GM19239 (cell line): Measurements from ENCODE around the gene PPP4R4.

Experiments
- DNase-seq: peaks from one replicate; pipeline ENCODE4 v3.0.0; 2011; ENCODE audit warnings: low spot score; ENCODE audit not compliant: insufficient read length
- FAIRE-seq: peaks from 2 replicates; lab custom pipeline; 2011; peaks lifted over from hg19 to GRCh38; lab: Jason Lieb, UNC

PPP4R4 gene

DNA sequence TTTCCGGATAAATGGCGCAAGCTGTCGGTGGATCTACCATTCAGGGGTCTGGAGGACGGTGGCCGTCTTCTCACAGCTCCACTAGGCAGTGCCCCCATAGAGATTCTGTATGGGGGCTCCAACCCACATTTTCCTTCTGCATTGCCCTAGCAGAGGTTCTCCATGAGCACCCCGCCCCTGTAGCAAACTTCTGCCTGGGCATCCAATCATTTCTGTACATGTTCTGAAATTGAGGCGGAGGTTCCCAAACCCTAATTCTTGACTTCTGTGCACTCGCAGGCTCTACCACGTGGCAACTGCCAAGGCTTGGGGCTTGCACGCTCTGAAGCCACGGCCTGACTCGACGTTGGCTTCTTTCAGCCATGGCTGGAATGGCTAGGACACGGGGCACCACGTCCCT lies 124.0 kb downstream of the PPP4R4 start:
- no peak for DNase-seq
- FAIRE-seq, result no peak

DNA sequence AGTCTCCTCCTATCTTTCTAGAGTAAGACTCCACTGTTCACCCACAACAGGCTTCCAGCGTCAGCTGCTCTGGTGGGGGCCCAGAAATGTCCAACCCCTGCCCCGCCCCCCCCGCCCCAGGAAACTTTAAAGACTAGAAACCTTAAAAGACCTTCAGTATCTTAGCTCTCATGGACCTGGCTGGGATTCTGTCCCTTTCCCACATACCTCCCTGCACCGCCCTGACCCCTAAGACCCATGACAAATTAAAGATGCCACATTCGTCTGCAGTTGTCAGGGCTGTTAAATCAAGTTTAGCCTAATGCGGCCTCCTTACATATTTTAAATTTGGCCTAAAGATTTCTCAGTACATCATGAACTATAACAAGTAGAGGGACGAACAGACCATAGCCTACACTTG lies 129.0 kb downstream of the PPP4R4 start:
- DNase-seq (no peak), FAIRE-seq (no peak)

DNA sequence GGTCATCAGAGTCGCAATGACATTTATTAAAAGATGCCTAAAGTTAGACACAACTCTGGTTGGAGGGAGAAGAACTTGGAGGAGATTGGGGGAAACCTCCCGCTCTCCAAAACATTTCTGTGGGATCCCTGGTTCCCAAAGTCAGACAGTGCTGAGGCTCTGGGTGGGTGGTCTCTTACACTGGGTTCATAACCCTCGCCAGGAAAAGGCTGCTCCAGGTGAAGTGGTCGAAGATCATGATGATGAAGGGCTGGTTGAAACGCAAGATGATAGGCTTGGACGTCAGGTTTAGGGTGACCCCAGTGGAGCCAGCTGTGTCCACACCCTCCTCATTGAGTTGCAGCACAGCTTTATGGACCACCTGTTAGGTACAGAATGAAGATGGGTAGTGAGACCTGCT lies 130.1 kb downstream of the PPP4R4 start:
- no peak for DNase-seq
- no peak for FAIRE-seq

DNA sequence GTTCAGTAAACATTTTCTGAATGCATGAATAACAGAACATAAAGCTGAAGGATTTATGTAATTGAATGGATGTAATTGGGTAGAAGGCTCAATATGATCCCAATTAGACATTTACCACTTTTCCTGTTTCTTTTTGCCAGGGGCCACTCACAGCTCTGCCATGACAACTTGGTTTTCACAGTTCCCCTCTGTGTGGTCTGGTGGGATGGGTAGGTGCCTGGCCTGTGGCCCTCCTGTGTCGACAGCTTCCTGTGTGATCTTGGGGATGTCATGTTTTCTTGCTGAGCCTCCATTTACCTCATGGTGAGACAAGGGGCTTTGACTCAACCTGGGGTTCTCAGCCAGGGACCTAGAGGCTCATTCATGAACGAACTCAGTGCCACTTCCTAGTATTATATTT lies 131.5 kb downstream of the PPP4R4 start:
- no peak for DNase-seq
- FAIRE-seq, result no peak

DNA sequence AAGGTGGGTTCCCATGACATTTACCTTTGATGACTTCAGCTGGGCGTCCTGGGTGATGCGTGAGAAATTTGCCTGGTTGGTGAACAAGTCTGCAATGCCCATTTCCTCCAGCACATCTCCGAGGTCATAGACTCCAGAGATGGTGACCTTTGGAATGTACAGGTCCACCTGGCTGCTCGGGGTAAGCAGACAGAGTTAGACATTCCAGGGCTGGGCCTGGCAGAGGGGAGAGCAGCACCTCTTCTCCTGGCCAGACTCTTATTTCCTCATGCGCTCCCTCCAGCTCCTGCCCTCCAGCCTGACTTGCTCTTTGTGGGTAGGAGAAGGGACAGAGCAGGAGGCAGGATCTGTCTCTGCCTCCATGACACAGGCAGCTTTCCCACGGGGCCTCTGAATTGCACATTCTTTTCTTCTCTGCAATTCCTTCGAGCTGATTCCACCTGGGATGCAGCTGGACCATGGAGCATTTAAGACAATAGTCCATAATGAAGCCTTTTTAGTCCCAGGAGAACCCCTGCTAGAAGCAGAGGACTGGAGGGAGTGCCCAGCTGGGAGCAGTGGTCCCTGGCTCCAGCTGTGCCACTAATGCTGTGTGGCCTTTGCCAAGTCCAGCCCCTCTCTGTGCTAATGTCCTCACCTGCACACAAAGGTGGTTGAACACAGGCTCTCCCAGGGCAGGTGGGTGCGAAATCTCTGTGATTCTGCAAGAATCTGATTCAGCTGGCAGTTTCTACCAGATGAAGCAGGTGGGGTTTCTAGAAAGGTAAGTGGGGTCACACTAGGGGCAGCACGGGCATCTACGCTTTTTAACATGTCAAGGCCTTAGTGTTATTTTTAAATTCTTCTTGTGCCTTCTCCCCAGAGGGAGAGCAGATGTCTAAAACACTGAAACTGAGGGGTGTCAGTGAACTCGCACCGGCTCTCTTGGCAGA lies 132.2 kb downstream of the PPP4R4 start:
- DNase-seq (no peak), FAIRE-seq (no peak)

DNA sequence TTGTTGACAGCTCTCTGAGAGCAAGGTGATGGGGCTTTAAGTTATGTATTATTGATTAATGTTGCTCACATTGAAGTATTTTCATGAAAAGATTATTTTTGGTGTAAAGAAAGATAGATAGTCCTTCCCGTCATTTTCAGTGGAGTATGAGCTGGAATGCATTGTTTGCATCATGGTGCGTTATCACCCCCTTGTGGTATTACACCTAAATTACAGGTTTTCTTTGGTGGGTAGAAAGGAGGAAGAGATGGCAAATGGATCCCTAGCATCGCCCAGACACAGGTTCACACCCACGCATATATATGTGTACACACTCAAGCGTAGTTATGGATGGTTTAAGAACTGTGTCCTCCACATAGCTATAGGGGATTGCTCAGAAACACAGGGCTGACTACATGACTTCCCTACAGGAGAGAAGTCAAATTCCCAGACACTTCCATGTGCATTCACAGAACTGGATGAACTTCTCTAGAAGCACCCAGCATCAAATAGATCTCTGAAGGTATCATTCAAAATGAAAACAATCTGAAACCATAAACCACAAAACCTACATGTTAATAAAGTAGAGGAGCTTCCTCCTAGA lies 133.4 kb downstream of the PPP4R4 start:
- no peak for FAIRE-seq
- no peak for DNase-seq

DNA sequence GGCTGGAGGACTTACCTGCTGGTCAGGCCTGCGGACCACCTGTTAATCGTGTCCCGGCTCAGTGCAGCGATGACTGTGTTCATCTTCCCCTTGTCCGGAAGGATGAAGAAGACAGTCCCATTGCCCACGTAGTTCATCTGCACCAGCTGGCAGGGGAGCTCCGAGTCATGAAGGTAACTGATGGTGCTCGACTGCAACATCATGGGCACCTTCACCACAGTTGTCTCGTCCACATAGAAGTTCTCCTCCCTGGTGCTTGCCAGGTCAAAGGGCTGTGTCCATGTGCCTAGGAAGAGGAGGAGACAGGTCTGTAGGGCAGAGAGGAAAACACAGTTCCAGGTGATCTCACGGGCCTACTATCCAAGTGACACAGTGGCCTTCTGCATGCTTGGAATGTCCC lies 135.6 kb downstream of the PPP4R4 start:
- no peak for FAIRE-seq
- DNase-seq, result no peak

DNA sequence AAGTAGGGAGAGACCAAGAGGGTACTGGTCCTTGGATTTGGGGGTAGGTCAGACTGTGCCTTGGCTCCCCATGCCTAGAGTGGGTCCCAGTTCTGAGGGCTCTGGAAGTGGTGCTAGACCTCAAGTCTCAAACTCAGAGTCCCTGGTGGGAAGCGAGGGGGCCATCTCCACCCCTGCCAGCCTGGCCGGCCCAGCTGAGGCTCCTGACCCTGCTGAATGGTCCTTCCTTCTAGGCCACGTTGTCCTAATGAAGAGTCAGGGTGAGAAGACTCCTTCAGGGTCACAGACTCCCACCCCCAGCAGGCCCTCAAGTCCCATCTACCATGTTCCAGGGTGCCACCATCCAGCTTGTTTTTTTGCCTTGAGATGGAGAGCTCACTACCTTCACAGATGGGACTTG lies 136.1 kb downstream of the PPP4R4 start:
- DNase-seq (no peak), FAIRE-seq (no peak)

DNA sequence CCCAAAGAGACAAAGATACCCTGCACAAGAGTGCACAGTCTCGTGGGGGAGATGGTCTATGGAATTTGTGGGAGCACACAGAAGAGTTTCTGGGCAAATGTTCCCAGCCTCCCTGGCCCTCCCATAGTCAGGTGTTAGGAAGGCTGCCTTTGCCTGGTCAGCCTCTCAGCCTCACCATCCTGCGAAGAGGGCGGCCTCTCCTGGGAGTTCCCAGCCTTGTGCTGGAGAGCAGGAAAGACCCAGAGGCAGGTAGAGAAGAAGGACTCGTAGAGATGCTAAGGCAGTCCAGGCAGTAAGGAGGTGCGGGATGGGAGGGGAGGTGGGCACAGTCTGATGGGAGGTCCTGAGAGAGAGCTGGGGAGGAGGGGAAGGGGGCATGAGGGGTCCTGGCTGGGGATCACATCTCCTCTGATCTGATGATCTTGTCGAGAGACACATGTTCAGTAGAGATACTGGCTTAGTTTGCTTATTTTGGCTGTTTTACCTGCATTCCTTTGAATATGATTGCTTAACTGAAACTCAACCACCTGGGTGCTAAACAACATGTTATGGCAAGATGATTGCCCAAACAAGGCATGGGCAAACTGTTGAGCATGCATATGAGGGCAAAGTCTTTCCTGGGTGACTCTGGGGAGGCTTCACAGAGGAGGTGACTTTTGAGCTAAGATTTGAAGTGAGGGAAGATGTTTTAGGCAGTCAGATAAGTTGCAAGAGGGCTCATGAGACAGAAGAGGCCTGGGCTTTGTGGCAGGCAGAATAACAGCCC lies 138.5 kb downstream of the PPP4R4 start:
- FAIRE-seq (no peak), DNase-seq (no peak)

DNA sequence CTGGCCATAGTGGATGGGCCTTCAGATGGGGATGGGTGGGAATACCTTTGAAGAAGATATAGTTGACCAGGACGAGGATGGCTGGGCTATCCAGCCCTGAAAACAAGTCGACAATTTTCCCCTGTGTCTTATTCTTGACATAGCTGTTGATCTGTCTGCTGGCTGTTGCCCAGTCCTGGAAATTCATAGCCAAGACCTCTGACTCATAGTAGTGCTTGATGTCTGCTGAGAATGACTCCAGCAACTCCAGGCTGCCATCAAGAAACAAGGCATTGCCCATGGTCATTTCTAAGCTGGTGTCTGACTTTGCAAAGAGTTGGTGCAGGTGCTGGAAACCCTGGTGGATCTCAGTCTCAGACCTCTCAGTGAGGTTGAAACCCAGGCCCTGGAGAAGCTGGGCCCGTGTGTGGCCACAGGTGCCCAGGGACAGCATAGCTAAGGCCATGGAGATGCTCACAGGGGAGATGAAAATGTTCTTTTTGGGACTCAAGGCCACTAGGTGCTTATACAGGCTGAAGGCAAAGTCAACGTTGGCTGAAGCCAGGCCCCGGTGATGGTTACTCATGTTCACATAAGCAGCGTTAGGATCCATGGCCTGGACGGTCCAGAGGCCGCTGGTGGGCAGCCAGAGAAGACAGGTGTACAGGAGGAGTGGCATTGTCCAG lies 140.0 kb downstream of the PPP4R4 start:
- FAIRE-seq (no peak), DNase-seq (no peak)

DNA sequence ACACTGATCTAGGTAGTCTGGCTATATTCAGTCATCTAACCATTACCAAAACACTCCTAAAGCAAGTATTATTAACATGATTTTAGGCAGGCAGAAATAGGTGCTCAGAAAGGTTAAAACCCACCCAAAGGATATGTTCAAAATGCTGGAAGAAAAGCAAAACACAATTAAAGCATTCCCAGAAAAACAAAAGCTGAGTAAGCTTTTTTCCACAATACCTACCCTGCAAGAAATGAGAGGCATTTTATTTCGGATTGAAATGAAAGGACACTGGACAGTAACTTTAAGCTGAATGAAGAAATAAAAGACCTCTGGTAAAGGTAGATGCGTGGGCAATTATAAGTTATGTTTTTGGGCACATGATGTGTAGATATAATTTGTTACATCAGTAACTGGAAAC lies 140.8 kb downstream of the PPP4R4 start:
- FAIRE-seq, result no peak
- no peak for DNase-seq

DNA sequence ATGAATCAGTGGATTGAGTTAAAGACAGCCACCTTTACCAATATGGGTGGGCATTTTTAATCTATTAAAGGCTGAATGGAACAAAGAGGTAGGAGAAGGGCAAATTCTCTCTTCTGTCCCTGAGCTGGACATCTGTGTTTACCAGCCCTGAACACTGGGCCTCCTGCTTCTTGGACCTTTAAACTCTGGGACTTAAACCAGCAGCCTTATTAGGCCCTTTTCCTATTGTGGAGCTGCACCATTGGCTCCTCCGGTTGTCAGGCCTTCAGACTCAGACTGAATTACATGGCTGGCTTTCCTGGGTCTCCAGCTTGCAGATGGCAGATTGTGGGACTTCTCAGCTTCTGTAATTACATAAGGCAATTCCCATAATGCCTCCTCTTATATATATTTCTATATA lies 142.6 kb downstream of the PPP4R4 start:
- no peak for FAIRE-seq
- no peak for DNase-seq

DNA sequence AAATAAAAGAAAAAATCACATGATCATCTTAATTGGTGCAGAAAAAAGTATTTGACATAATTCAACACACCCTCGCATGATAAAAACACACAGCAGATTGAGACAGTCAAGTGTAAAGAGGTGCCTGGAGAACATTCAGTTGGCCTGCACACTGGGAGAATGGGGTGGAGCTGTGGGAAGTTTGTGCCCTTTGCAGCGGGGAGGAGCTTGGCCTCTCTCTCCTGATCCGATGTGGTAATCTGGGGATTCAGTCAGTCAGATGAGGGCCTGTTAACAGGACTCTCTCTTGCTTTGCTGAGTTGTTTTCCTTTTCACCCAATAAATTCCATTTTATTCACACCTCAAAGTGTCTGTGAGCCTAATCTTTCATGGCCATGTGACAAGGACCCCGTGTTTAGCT lies 143.1 kb downstream of the PPP4R4 start:
- DNase-seq, result no peak
- FAIRE-seq, result no peak

DNA sequence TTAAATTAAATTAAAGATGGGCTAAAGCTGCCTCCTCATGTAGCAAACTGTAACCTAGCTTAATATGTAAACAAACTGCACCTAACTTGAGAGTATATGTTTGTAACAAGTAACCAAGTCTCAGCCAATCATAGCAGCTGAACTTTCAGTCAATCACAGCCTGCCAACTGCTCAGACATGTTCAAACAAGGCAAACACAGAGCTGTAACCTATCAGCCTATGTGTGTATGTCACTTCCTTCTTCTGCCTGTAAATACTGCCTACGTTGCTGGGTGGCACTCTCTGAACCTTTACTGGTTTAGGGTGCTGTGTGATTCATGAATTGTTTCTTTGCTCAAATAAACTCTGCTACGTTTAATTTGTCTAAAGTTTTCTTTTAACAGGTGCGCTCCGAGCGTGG lies 146.1 kb downstream of the PPP4R4 start:
- FAIRE-seq, result no peak

DNA sequence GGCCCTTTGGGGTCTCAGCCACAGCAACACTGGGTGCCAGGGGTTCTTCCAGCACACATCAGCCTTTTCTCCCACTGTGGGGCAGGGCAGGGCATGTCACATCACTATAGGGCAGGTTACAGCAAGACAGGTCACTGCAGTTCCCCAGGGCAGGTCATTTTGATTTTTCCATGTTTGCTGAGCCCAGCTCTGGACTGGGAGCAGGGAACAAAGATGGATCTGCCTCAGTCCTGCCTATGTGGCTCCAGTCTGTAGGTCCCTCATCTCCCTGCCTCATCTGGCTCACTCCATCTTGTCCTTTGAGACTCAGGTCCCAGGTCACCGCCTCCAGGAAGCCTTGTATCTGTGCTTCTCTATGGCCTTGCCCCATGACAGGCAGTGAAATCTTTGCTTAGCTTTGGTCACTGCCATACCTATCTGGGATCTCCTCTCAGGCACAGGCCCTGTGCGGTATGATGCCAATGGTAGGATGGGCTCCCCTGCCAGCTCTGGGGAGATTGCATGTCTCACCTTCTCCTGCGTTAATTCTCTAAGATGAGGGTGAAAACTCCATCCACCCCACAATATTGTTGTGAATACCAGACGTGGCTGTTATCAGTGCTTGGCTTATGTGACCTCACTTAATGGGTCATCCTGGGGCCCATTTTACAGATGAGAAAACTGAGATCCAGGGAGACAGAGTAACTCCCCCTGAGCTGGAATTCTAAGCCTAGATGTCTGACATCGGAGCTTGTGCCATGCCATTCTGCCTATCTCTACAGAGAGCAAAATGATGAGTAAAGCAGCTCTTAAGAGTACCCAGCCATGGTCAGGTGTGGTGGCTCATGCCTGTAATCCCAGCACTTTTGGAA lies 147.5 kb downstream of the PPP4R4 start:
- DNase-seq, result no peak
- FAIRE-seq, result no peak

More for the DNA sequence above, 146.1 kb downstream of the PPP4R4 start:
- DNase-seq, result no peak

DNA sequence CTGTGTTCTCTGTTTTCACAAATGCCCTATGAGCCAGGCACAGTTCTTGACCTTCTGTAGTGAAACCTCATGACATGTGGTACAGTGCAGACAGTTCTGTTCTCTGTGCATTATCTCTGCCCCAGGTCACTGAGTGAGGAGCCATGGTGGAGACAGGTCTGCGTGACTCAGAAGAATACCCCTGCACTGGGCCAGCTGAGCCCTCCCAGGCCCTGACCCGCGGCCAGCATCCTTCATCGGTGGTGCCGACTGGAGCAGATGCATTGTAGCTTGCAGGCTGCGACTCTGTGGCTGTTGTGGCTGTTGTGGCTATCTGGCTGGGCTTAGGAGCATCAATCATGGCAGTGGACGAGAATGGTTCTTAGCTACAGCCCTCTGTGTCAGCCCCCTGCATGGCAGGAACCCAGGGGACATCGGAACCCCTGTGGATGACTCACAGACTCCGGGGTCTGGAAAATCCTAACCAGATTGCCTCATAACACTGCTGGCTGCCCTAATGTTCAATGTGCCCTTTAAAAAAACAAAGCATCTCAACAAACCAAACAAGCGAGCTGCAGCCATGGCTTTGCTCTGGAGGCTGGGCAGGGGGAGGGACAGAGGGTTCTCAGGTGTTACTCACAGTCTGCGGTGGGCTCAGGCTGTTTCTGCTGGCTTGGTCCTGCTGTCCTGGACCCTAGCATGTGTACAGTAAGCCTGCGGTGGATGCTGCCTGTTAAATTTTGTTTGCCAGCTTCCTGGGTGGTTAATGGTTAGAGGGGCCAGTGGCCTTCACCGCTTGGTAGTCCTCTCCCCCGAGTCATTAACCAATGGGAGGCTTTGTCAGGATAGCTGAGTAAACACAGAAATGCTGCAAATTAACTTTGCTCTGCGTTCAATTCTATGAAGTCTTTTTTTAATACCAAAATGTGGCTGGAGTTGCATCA lies 148.8 kb downstream of the PPP4R4 start, which contains the start of gene SERPINA6:
SERPINA6 (minus strand) TSS at position 689 of the 923 bp plus-strand sequence. CDS start 8,688 bp downstream, outside the sequence.
- no peak for FAIRE-seq
- DNase-seq, result no peak

DNA sequence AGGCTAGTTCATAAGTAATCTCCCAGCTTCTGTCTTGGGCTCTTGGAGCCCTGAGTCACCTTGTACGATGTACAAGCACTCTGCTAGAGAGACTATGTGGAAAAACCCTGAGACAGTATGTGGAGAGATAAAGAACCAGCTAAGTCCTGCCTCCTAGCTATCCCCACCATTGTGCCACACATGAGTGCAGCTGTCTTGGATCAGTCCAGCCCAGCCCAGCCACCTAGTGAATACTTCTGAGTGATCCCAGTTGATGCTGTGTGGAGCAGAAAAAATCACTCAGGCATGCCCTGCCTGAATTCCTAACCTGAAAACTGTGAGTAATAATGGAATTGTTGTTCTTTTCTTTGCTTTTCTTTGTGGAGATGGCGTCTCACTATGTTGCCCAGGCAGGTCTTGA lies 154.1 kb downstream of the PPP4R4 start:
- DNase-seq, result no peak
- no peak for FAIRE-seq
